Glutamatergic neuron (in vitro differentiated cells): Measurements from ENCODE around the gene ASB6. TPM values are rescaled to one million over a fixed set of nuclear protein-coding genes. Genes with fewer than 3 reads are reported as not detected.
A peak's percentile ranks its signal among the peaks of the same experiment; 100 is the strongest.

Experiments
- DNase-seq: peaks from one replicate; pipeline ENCODE4 v3.0.0; 2022
- H3K27ac Mint-ChIP-seq: one replicate; pipeline ENCODE4 v1.8.0; 2020; ENCODE audit warnings: mild to moderate bottlenecking, mixed read lengths, inconsistent platforms; ENCODE audit not compliant: unreplicated experiment
- H3K27me3 Mint-ChIP-seq: one replicate; pipeline ENCODE4 v1.8.0; 2020; ENCODE audit warnings: mild to moderate bottlenecking, moderate library complexity, mixed read lengths, inconsistent platforms; ENCODE audit not compliant: unreplicated experiment
- H3K36me3 Mint-ChIP-seq: one replicate; pipeline ENCODE4 v1.8.0; 2020; ENCODE audit warnings: mild to moderate bottlenecking, mixed read lengths, inconsistent platforms; ENCODE audit not compliant: unreplicated experiment
- H3K4me1 Mint-ChIP-seq: one replicate; pipeline ENCODE4 v1.8.0; 2020; ENCODE audit warnings: mild to moderate bottlenecking, low read depth, mixed read lengths, inconsistent platforms; ENCODE audit not compliant: unreplicated experiment
- H3K4me3 Mint-ChIP-seq: one replicate; pipeline ENCODE4 v1.8.0; 2020; ENCODE audit warnings: mild to moderate bottlenecking, mixed read lengths, inconsistent platforms; ENCODE audit not compliant: unreplicated experiment
- H3K9me3 Mint-ChIP-seq: one replicate; pipeline ENCODE4 v1.8.0; 2020; ENCODE audit warnings: mild to moderate bottlenecking, moderate library complexity, mixed read lengths, inconsistent platforms; ENCODE audit not compliant: unreplicated experiment
- total RNA-seq: library from RNA; stranded (reverse); fragmentation: NEBNext Ultra II Directional; extraction: Animal tissue kit (Norgen Biotek cat#: 25700); gene quantifications from one replicate; pipeline ENCODE4 v1.2.1, GENCODE V29; 2021; ENCODE audit not compliant: unreplicated experiment
- TF ChIP-seq, protein P1 (sequence below): fragments of 200-600 bp; sonication (generic); IDR thresholded peaks from one replicate; pipeline ENCODE4 v1.5.0; 2021; ENCODE audit not compliant: partially characterized antibody, unreplicated experiment

ASB6 gene
- total RNA-seq, 1 donor from 2014 or later: 25.4 TPM

DNA sequence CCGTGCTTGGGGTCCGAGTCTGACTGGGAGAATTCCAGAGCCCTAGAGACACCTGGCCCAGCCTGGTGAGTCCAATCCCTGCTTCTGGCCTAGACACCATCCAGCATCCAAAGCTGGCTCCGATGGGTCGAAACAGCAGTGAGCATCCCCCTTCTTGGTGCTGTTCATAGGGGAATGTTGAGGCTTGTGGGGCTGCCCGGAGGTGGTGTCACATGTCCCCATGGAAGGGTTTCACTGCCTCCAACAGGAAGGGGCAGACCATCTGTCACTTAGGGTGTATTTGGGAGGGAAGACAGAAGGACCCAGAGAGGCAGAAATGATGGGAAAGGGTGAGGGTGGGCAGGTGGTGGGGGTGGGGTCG, 34.9 kb downstream of the ASB6 start:
- peak overlapping the region; percentile 96 for H3K27ac Mint-ChIP-seq
- peaks cover 10% of the 10 kb centered on the region for H3K9me3 Mint-ChIP-seq
- no peak for DNase-seq
- peaks cover 23% of the 10 kb centered on the region for H3K27me3 Mint-ChIP-seq
- no peak overlapping the region for H3K4me3 Mint-ChIP-seq
- H3K4me1 Mint-ChIP-seq: peaks cover 23% of the 10 kb centered on the region
- TF ChIP-seq, protein P1, sequence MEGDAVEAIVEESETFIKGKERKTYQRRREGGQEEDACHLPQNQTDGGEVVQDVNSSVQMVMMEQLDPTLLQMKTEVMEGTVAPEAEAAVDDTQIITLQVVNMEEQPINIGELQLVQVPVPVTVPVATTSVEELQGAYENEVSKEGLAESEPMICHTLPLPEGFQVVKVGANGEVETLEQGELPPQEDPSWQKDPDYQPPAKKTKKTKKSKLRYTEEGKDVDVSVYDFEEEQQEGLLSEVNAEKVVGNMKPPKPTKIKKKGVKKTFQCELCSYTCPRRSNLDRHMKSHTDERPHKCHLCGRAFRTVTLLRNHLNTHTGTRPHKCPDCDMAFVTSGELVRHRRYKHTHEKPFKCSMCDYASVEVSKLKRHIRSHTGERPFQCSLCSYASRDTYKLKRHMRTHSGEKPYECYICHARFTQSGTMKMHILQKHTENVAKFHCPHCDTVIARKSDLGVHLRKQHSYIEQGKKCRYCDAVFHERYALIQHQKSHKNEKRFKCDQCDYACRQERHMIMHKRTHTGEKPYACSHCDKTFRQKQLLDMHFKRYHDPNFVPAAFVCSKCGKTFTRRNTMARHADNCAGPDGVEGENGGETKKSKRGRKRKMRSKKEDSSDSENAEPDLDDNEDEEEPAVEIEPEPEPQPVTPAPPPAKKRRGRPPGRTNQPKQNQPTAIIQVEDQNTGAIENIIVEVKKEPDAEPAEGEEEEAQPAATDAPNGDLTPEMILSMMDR: no peak
- H3K36me3 Mint-ChIP-seq: no peaks in the 10 kb centered on the region

- no peaks in the 10 kb centered on the region for H3K36me3 Mint-ChIP-seq
- no peak overlapping the region for H3K4me3 Mint-ChIP-seq
- H3K27ac Mint-ChIP-seq: peak overlapping the region; percentile 96
- DNase-seq: no peak
- TF ChIP-seq, protein P1: no peak
- peaks cover 23% of the 10 kb centered on the region for H3K27me3 Mint-ChIP-seq
- peaks cover 10% of the 10 kb centered on the region for H3K9me3 Mint-ChIP-seq
- H3K4me1 Mint-ChIP-seq: peaks cover 23% of the 10 kb centered on the region
Observed at GRCh38 chr9:129606161-129607026, 35.6 kb downstream of the ASB6 start.

DNA sequence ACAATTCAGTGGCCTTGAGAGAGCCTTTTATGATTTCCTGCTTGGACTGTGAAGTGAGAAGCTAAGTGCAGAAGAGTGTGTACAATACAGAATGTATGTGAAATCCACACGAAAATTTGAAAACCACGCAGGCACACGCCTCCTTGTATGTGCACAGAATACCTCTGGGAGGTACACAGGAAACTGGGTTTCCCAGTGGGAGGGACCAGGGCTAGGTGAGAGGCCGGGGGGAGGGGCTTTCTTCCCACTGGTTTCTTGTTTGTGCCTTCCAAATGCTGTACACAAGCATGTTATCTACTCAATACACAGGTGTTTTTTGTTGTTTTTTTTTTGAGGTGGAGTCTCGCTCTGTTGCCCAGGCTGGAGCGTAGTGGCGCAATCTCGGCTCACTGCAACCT, 37.2 kb downstream of the ASB6 start:
- peaks cover 21% of the 10 kb centered on the region for H3K27me3 Mint-ChIP-seq
- peaks cover 21% of the 10 kb centered on the region for H3K4me1 Mint-ChIP-seq
- peak overlapping the region; percentile 17 for H3K27ac Mint-ChIP-seq
- peaks cover 9% of the 10 kb centered on the region for H3K9me3 Mint-ChIP-seq
- no peak for DNase-seq
- TF ChIP-seq, protein P1: no peak
- H3K36me3 Mint-ChIP-seq: no peaks in the 10 kb centered on the region
- H3K4me3 Mint-ChIP-seq: no peak overlapping the region

DNA sequence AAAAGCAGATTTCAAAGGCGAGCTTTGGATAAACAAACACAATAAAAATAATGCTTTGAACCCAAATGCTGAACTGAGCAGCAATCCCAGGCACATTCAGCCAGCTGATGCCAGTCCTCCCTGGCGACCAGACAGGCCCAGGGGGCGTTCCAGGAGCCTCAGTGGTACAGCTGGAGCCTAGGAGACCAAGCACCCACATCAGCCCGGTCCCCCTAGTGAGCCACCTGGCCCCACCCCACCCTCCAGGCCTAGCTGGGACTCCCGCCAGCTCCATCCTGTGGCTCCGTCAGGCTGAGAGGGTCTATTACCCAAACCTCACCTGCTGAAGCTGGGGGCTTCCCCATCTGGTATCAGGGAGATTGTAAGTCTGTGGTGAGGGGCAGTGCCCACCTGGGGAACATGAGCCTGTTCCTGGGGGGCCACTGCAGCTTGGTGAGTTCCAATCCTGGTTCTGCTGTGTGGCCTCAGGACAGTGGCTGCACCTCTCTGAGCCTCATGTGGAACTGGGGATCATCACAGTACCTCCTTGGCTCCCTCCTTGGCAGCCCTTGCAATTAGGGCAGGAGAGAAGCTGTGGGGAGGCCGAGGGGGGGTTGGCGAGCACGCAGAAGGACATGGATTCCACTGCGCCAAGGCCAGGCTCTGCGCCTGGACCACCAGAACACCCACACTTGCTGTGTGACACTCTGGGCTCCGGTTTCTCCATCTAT, 37.7 kb downstream of the ASB6 start:
- no peak for DNase-seq
- Mint-ChIP-seq H3K27me3 (peaks cover 20% of the 10 kb centered on the region), H3K9me3 (peaks cover 9% of the 10 kb centered on the region), H3K4me1 (peaks cover 20% of the 10 kb centered on the region), H3K36me3 (no peaks in the 10 kb centered on the region), H3K27ac (peak overlapping the region; percentile 17), H3K4me3 (no peak overlapping the region)
- TF ChIP-seq, protein P1: no peak
